SKM-1 treated with dmso at 0.1 percent for 144 hours (cell line): ENCODE measurements around the gene PRR9.
"Not testable (repeated sequence)": the region's sequence is repeated elsewhere in the genome, so short reads cannot be mapped to it uniquely, and the experiment has no call there.

Experiments
- DNase-seq: peaks from one replicate; lab custom pipeline; 2025; ENCODE audit not compliant: unreplicated experiment; lab: John Stamatoyannopoulos, UW

PRR9 gene

GRCh38 chr1:153217212-153217611 is at the start of gene PRR9:
PRR9 (plus strand) TSS chr1:153217584; CDS start chr1:153218145, 561 bp downstream.
- DNase-seq: no peak

GRCh38 chr1:153168686-153169085 is 48.7 kb upstream of the PRR9 start:
- DNase-seq: no peak

GRCh38 chr1:153174624-153175023 is 42.8 kb upstream of the PRR9 start:
- DNase-seq: no peak

- no peak for DNase-seq
These were observed 38.5 kb upstream of the PRR9 start for GRCh38 chr1:153178922-153179321.

GRCh38 chr1:153180556-153180955 is 36.8 kb upstream of the PRR9 start:
- no peak for DNase-seq

- not testable (repeated sequence) for DNase-seq
These were observed 29.1 kb upstream of the PRR9 start for GRCh38 chr1:153188301-153188700.

GRCh38 chr1:153190373-153190772 is 27.0 kb upstream of the PRR9 start:
- DNase-seq: no peak

- no peak for DNase-seq
These were observed 24.7 kb upstream of the PRR9 start for GRCh38 chr1:153192697-153193096.

GRCh38 chr1:153194331-153195050 is 22.9 kb upstream of the PRR9 start:
- no peak for DNase-seq

- no peak for DNase-seq
These were observed 22.2 kb upstream of the PRR9 start for GRCh38 chr1:153195216-153195615.

- DNase-seq: no peak
These were observed 15.4 kb upstream of the PRR9 start for GRCh38 chr1:153202006-153202405.

- DNase-seq: no peak
These were observed 14.3 kb upstream of the PRR9 start, which contains the start of gene LELP1 for GRCh38 chr1:153203130-153203529. LELP1 (plus strand) TSS chr1:153203430; CDS start chr1:153204708, 1,278 bp downstream.

GRCh38 chr1:153206631-153207030 is 10.8 kb upstream of the PRR9 start:
- no peak for DNase-seq

- DNase-seq: no peak
These were observed 7.2 kb upstream of the PRR9 start for GRCh38 chr1:153210206-153210605.

GRCh38 chr1:153212201-153212600 is 5.2 kb upstream of the PRR9 start:
- no peak for DNase-seq

GRCh38 chr1:153213519-153213918 is 3.9 kb upstream of the PRR9 start:
- DNase-seq: no peak

GRCh38 chr1:153217744-153218416 is 496 bp downstream of the PRR9 start:
- DNase-seq: no peak

GRCh38 chr1:153220606-153221303 is 3.4 kb downstream of the PRR9 start:
- DNase-seq: no peak

- peak; percentile 30 for DNase-seq
These were observed 5.9 kb downstream of the PRR9 start for GRCh38 chr1:153223040-153223891.

GRCh38 chr1:153227810-153228209 is 10.4 kb downstream of the PRR9 start:
- DNase-seq: no peak

GRCh38 chr1:153228491-153228890 is 11.1 kb downstream of the PRR9 start:
- no peak for DNase-seq
